HL-60 (cell line): ENCODE results near the gene SLC8A2.

ENCODE experiments used
- DNase-seq, 2 experiments: peaks; one replicate each; pipeline ENCODE4 v3.0.0-alpha.2; 2010 to 2020; ENCODE audit warnings: low read depth in 1 of 2, low spot score in 1 of 2
- H3K27ac ChIP-seq: fragments of 250-450 bp; sonication (Bioruptor Pico); replicated peaks from 2 replicates; pipeline ENCODE4 v1.5.1; 2020; ENCODE audit warnings: mild to moderate bottlenecking, moderate library complexity
- H3K27me3 ChIP-seq: fragments of 250-450 bp; sonication (Bioruptor Pico); 2 replicates; pipeline ENCODE4 v1.5.1; 2021; ENCODE audit warnings: mild to moderate bottlenecking, moderate library complexity; ENCODE audit not compliant: insufficient read depth, poor library complexity, severe bottlenecking
- H3K4me3 ChIP-seq: replicated peaks from 2 replicates; pipeline ENCODE4 v1.5.1; 2011; ENCODE audit warnings: mild to moderate bottlenecking, control low read depth, low read length; ENCODE audit not compliant: insufficient read depth
- GABPA ChIP-seq: IDR thresholded peaks from 2 replicates; pipeline ENCODE4 v1.6.1; 2012; ENCODE audit warnings: low read depth
- POLR2AphosphoS5 ChIP-seq: IDR thresholded peaks from 2 replicates; pipeline ENCODE4 v1.6.1; 2012; ENCODE audit warnings: low read depth
- SPI1 ChIP-seq: IDR thresholded peaks from 2 replicates; pipeline ENCODE4 v1.6.1; 2012; ENCODE audit warnings: low read depth, mild to moderate bottlenecking, borderline replicate concordance
- TF ChIP-seq, protein P1 (sequence below): IDR thresholded peaks from one replicate; pipeline ENCODE4 v1.5.1; 2011; ENCODE audit warnings: low read length, control low read depth, inconsistent platforms; ENCODE audit not compliant: insufficient read depth
- TF ChIP-seq, protein P2 (sequence below): IDR thresholded peaks from 2 replicates; pipeline ENCODE4 v1.6.1; 2012; ENCODE audit warnings: low read depth; ENCODE audit not compliant: insufficient replicate concordance

The SLC8A2 gene

DNA sequence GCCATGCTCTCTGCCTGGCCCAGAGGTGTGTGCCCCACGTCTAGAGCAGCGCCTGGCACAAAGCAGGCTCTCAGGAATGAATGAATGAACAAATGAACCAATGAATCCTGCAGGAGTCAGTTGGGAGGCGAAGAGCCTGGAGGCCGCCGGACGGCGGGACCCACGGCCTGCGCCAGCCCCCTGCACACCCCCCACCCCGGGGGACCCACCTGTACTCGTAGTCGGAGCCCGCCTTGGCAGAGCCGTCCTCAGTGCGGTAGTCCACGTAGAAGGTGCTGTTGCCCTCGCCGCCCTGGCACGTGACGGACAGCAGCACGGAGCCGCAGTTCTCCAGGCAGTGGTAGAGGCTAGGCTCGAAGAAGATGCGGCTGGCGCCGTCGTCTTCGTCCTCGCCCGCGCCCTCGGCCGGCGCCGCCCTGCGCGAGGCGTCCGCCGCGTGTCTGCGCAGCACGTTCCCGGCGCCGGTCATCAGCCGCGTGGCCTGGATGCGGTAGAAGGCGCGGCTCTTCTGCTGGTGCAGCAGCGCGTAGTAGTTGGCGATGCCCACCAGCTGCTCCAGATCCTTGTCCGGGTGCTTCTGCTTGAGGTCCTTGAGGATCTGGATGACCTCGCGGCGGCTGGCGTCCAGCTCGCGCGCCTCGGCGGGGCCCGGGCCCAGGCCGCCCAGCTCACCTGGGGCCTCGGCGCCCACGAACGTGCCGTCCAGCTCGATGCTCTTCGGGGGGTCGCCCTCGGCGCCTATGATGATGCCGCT lies 14.8 kb downstream of the SLC8A2 start:
- Histone ChIP-seq H3K4me3 (no peak overlapping the region), H3K27me3 (peaks cover 19% of the 10 kb centered on the region), H3K27ac (no peak overlapping the region)
- TF ChIP-seq SPI1 = no peak
- TF ChIP-seq, protein P1, sequence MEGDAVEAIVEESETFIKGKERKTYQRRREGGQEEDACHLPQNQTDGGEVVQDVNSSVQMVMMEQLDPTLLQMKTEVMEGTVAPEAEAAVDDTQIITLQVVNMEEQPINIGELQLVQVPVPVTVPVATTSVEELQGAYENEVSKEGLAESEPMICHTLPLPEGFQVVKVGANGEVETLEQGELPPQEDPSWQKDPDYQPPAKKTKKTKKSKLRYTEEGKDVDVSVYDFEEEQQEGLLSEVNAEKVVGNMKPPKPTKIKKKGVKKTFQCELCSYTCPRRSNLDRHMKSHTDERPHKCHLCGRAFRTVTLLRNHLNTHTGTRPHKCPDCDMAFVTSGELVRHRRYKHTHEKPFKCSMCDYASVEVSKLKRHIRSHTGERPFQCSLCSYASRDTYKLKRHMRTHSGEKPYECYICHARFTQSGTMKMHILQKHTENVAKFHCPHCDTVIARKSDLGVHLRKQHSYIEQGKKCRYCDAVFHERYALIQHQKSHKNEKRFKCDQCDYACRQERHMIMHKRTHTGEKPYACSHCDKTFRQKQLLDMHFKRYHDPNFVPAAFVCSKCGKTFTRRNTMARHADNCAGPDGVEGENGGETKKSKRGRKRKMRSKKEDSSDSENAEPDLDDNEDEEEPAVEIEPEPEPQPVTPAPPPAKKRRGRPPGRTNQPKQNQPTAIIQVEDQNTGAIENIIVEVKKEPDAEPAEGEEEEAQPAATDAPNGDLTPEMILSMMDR = no peak
- no peak for DNase-seq

DNA sequence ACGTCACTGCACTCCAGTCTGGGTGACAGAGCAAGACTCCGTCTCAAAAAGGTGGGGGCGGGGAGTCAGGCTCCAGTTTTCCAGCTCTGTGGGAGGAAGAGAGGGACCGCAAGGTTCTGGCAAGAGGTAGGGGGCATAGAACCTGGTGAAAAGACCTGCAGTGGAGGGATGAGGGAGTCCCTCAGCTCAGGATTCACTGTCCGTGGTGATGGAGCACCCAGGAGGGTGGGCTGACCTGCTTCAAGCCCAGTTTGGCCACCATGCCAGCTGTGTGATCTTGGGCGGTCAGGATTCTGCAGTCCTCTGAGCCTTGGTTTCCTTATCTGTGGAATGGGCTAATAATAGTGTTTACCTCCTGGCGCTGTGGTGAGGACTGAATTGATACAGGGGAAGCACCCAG lies 21.2 kb downstream of the SLC8A2 start:
- TF ChIP-seq POLR2AphosphoS5 (no peak), GABPA (no peak), SPI1 (no peak)
- TF ChIP-seq, protein P2, sequence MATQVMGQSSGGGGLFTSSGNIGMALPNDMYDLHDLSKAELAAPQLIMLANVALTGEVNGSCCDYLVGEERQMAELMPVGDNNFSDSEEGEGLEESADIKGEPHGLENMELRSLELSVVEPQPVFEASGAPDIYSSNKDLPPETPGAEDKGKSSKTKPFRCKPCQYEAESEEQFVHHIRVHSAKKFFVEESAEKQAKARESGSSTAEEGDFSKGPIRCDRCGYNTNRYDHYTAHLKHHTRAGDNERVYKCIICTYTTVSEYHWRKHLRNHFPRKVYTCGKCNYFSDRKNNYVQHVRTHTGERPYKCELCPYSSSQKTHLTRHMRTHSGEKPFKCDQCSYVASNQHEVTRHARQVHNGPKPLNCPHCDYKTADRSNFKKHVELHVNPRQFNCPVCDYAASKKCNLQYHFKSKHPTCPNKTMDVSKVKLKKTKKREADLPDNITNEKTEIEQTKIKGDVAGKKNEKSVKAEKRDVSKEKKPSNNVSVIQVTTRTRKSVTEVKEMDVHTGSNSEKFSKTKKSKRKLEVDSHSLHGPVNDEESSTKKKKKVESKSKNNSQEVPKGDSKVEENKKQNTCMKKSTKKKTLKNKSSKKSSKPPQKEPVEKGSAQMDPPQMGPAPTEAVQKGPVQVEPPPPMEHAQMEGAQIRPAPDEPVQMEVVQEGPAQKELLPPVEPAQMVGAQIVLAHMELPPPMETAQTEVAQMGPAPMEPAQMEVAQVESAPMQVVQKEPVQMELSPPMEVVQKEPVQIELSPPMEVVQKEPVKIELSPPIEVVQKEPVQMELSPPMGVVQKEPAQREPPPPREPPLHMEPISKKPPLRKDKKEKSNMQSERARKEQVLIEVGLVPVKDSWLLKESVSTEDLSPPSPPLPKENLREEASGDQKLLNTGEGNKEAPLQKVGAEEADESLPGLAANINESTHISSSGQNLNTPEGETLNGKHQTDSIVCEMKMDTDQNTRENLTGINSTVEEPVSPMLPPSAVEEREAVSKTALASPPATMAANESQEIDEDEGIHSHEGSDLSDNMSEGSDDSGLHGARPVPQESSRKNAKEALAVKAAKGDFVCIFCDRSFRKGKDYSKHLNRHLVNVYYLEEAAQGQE = peak; percentile 69
- TF ChIP-seq, protein P1 = no peak
- peaks cover 33% of the 10 kb centered on the region for H3K27me3 ChIP-seq
- H3K4me3 ChIP-seq = no peak overlapping the region
- no peak for DNase-seq
- H3K27ac ChIP-seq = no peak overlapping the region

DNA sequence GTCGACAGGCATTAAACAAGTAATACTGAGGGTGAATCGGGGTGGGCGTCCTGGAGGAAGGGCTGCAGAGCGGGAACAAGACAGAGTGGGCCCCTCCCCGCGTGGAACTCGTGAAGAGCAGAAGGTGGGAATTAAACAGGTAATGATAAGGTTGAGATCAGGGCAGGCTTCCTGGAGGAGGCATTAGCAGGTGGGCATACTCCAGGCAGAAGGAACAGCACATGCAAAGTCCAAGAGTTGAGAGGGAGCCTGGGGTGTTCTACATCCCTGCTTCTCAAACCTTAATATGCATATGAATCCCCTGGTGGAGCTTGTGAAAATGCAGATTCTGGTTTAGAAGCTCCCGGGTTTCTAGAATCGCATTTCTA lies 23.3 kb downstream of the SLC8A2 start:
- Histone ChIP-seq H3K4me3 (no peak overlapping the region), H3K27me3 (peaks cover 47% of the 10 kb centered on the region)

More for the DNA sequence above, 23.3 kb downstream of the SLC8A2 start:
- DNase-seq = no peak
- H3K27ac ChIP-seq = no peak overlapping the region
- no peak for TF ChIP-seq SPI1
- TF ChIP-seq, protein P1 = no peak
- no peak for TF ChIP-seq POLR2AphosphoS5
- no peak for TF ChIP-seq GABPA
- TF ChIP-seq, protein P2 = no peak
